RWPE2 (cell line): ENCODE results near the gene OAT.

Experiments used
- ATAC-seq: fragments of 200-7000 bp; cut with Tn5 transposase; 3 replicates; pipeline ENCODE4 v1.9.1; 2021; ENCODE audit warnings: low read depth
- DNase-seq: peaks from one replicate; pipeline ENCODE4 v3.0.0-alpha.2; 2020; ENCODE audit warnings: low spot score
- H3K27ac ChIP-seq: fragments of 450-650 bp; 2 replicates; pipeline ENCODE4 v1.5.1; 2017; ENCODE audit warnings: mild to moderate bottlenecking; ENCODE audit not compliant: poor library complexity, severe bottlenecking
- H3K27me3 ChIP-seq: fragments of 250-450 bp; sonication (Bioruptor Pico); 2 replicates; pipeline ENCODE4 v1.5.1; 2021; ENCODE audit warnings: mild to moderate bottlenecking, moderate library complexity; ENCODE audit not compliant: insufficient read depth, poor library complexity, severe bottlenecking
- H3K36me3 ChIP-seq: fragments of 250-450 bp; sonication (Bioruptor Pico); 2 replicates; pipeline ENCODE4 v1.5.1; 2020; ENCODE audit warnings: low read depth, mild to moderate bottlenecking, moderate library complexity
- H3K4me1 ChIP-seq: fragments of 250-450 bp; sonication (Bioruptor Pico); 2 replicates; pipeline ENCODE4 v1.5.1; 2021; ENCODE audit warnings: mild to moderate bottlenecking, moderate library complexity; ENCODE audit not compliant: insufficient read depth, poor library complexity, severe bottlenecking
- H3K4me3 ChIP-seq: fragments of 250-450 bp; sonication (Bioruptor Pico); 2 replicates; pipeline ENCODE4 v1.5.1; 2021; ENCODE audit warnings: mild to moderate bottlenecking, moderate library complexity; ENCODE audit not compliant: severe bottlenecking
- H3K9me3 ChIP-seq: fragments of 250-450 bp; sonication (Bioruptor Pico); 2 replicates; pipeline ENCODE4 v1.5.1; 2021; ENCODE audit warnings: mild to moderate bottlenecking, moderate library complexity; ENCODE audit not compliant: severe bottlenecking
- TF ChIP-seq, protein P1 (sequence below): fragments of 450-650 bp; IDR thresholded peaks from one replicate; pipeline ENCODE4 v1.5.1; 2017; ENCODE audit warnings: mild to moderate bottlenecking, moderate library complexity; ENCODE audit not compliant: poor library complexity, severe bottlenecking

OAT gene

DNA sequence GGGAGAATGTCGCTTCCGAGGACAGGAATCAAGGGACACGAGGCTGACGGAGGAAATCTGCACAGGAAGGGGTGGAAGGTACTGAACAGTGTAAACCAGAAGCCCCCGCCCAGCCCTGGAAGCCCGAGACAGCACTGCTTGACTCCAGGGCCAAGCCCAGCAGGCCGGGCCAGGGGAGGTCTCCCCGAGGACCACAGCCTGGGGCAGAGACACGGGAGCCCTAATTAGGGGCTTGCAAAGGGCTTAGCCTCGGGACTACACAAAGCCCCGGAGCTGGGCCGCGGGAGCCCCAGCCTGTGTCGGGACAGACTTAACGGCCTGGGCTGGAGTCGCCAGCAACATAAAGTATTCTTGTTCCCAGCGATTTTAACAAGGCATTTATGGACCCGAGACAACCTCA is 50.8 kb downstream of the OAT start:
- TF ChIP-seq, protein P1, sequence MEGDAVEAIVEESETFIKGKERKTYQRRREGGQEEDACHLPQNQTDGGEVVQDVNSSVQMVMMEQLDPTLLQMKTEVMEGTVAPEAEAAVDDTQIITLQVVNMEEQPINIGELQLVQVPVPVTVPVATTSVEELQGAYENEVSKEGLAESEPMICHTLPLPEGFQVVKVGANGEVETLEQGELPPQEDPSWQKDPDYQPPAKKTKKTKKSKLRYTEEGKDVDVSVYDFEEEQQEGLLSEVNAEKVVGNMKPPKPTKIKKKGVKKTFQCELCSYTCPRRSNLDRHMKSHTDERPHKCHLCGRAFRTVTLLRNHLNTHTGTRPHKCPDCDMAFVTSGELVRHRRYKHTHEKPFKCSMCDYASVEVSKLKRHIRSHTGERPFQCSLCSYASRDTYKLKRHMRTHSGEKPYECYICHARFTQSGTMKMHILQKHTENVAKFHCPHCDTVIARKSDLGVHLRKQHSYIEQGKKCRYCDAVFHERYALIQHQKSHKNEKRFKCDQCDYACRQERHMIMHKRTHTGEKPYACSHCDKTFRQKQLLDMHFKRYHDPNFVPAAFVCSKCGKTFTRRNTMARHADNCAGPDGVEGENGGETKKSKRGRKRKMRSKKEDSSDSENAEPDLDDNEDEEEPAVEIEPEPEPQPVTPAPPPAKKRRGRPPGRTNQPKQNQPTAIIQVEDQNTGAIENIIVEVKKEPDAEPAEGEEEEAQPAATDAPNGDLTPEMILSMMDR: no peak
- H3K9me3 ChIP-seq: no peaks in the 10 kb centered on the region
- DNase-seq (no peak), ATAC-seq (no peak)
- no peak overlapping the region for H3K4me3 ChIP-seq
- no peak overlapping the region for H3K27ac ChIP-seq
- H3K4me1 ChIP-seq: no peaks in the 10 kb centered on the region
- H3K36me3 ChIP-seq: no peaks in the 10 kb centered on the region
- no peaks in the 10 kb centered on the region for H3K27me3 ChIP-seq

DNA sequence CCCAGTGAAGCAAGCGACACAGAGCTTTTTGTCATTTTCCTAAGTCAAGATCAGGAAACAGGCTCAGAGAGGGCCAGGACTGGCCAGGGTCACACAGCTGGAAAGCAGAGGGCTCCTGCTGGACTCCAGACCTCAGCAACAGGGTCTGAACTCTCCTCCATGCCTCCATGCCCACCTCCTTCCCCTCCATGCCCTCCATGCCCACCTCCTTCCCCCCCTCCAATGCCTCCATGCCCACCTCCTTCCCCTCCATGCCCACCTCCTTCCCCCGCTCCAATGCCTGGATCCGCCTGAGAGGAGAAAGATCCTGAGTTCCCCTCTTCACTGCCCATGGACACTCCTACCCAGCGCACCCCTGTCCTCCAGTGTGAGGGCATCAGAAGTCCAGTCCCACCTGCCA is 51.3 kb downstream of the OAT start:
- H3K4me1 ChIP-seq: no peaks in the 10 kb centered on the region
- no peak overlapping the region for H3K27ac ChIP-seq
- H3K4me3 ChIP-seq: no peak overlapping the region
- no peaks in the 10 kb centered on the region for H3K36me3 ChIP-seq
- no peaks in the 10 kb centered on the region for H3K9me3 ChIP-seq
- DNase-seq (no peak), ATAC-seq (no peak)
- H3K27me3 ChIP-seq: no peaks in the 10 kb centered on the region
- TF ChIP-seq, protein P1: no peak

DNA sequence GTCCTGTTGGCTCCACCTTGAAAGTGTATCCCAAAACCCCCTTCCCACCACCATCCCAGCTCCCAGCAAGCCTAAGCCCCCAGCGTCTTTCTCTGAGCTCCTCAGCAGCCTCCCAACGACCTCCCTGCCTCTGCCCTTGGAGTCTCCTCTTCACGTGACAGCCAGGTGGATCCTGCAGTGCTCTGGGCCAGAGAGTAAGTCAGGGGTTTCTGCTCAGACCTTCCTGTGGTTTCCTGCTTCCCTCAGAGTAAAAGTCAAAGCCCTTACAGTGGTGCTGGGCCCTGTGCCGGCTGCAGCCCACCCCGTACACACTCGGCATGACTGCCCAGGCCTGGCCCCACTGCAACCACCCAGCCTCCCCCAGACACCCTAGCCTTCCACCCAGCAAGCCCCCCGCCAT is 51.9 kb downstream of the OAT start:
- H3K4me3 ChIP-seq: no peak overlapping the region

DNA sequence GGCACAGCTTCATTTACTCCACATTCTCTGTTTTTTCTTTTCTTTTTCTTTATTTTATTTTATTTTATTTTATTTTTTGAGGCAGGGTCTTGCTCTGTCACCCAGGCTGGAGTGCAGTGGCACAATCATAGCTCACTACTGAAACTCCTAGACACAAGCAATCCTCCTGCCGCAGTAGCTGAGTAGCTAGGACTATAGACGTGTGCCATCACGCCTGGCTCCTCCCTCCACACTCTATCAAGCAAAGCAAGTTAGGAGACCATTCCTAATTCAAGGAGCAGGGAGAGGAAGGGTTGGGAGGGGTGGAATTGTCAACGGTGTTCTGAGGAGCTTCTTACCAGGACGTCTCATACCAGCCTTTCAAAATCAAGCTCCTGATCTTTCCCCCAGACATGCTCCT is 52.4 kb downstream of the OAT start:
- TF ChIP-seq, protein P1: no peak
- Histone ChIP-seq H3K27ac (no peak overlapping the region), H3K4me1 (no peaks in the 10 kb centered on the region), H3K9me3 (no peaks in the 10 kb centered on the region), H3K36me3 (no peaks in the 10 kb centered on the region), H3K4me3 (no peak overlapping the region), H3K27me3 (no peaks in the 10 kb centered on the region)
- ATAC-seq: no peak
- no peak for DNase-seq

More for the DNA sequence above, 51.9 kb downstream of the OAT start:
- ATAC-seq (no peak), DNase-seq (no peak)
- no peak overlapping the region for H3K27ac ChIP-seq
- H3K9me3 ChIP-seq: no peaks in the 10 kb centered on the region
- TF ChIP-seq, protein P1: no peak
- H3K36me3 ChIP-seq: no peaks in the 10 kb centered on the region
- H3K27me3 ChIP-seq: no peaks in the 10 kb centered on the region
- H3K4me1 ChIP-seq: no peaks in the 10 kb centered on the region

DNA sequence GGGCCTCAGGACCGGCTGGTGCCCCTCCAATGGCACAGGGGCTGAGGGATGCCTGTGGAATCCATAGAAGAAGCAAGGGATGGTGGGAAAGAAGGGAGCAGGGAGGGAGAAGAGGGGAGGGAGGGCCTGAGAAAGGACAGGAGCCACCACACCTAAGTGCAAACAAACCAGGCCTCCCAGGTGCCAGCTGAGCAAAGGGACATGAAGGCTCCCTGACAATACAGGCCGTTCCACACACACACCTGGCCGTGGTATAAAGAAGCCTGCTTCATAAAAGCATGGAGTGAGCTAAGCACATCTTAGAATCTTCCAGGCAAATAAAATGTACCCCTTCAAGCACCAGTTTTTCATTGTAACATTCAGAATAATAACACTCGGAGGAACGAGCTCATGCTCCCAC is 54.0 kb downstream of the OAT start:
- no peak overlapping the region for H3K27ac ChIP-seq
- no peaks in the 10 kb centered on the region for H3K9me3 ChIP-seq
- no peaks in the 10 kb centered on the region for H3K36me3 ChIP-seq
- ATAC-seq (no peak), DNase-seq (no peak)
- no peaks in the 10 kb centered on the region for H3K4me1 ChIP-seq
- no peak overlapping the region for H3K4me3 ChIP-seq
- TF ChIP-seq, protein P1: no peak
- H3K27me3 ChIP-seq: no peaks in the 10 kb centered on the region
